Raji (cell line): ENCODE measurements around the gene TCP10L.

Source experiments
- POLR2A ChIP-seq: IDR thresholded peaks from 2 replicates; pipeline ENCODE4 v1.6.1; 2011; ENCODE audit warnings: low read depth, low read length, control low read depth; ENCODE audit not compliant: insufficient read depth

The TCP10L gene

GRCh38 chr21:32569261-32570230, 15.8 kb downstream of the TCP10L start:
- TF ChIP-seq POLR2A = no peak

DNA sequence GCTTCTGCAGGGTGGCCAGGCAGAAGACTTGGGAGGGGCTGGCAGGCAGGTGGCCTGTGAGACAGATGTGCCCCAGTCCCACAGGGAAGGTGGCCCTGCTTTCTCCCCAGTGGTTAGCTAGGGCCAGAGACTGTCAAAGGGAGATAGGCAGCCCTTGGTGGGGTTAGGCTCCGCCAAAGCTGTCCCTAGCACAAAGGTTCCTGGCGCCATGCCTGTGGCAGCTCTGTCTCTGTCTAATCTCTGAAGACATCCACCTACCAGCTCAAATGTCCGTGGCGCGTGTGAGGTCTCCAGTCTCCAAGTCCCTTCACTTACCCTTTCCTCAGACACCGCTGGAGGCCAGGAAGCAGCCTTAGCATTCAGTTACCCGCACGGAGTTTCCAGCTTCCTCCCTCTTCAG, 17.7 kb downstream of the TCP10L start:
- TF ChIP-seq POLR2A = no peak

DNA sequence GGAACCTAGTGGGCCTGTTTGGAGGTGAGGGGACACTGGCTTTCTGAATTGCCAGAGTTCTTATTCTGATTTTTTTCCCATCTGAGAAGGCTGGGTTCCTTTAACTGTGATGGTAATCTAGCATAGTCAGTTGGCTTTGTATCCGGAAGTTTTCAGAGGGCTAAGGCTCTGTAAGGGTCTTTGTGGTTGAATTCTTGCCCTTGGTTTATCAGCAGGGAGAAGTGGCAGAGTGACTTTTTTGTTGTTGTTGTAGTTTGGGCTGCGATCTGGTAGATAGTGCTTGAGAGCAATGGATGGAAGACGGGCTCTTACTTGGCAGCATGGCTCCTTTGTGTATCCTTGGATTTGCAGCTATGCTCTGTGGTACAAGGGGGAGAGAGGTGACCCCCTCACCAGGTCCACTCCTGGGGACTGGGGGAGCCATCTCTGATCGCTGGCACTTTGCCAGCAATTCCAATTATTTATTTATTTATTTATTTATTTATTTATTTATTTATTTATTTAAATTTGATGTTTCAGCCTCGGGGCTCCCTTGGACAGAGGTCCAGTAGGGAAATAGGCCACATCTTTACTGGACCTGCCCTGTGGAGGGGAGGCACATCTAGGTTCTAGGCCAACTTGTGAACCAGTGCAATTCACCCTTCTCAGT, 18.5 kb downstream of the TCP10L start:
- no peak for TF ChIP-seq POLR2A

DNA sequence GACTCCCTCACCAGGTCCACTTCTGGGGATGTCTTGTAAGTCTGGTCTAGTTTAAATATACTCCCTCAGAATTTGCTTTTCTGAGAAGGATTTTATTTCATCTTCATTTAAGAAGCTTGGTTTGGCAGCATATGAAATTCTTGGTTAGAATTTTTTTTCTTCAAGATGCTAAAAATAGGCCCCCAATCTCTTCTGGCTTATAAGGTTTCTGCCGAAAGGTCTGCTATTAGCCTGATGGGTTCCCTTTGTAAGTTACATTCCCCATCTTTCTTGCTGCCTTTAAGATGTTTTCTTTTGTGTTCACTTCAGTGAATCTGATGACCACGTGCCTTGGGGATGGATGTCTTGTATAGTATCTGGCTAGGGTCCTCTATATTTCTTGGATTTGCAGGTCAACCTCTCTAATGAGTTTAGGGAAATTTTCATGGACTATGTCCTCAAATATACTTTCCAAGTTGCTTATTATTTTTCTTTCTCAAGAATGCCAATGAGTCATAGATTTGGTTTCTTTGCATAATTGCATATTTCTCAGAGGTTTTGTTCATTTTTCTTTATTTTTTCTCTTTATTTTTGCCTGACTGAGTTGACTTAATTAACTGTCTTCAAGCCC, 19.4 kb downstream of the TCP10L start:
- no peak for TF ChIP-seq POLR2A

- TF ChIP-seq POLR2A = no peak
Measured at GRCh38 chr21:32562915-32563314, 22.4 kb downstream of the TCP10L start.

DNA sequence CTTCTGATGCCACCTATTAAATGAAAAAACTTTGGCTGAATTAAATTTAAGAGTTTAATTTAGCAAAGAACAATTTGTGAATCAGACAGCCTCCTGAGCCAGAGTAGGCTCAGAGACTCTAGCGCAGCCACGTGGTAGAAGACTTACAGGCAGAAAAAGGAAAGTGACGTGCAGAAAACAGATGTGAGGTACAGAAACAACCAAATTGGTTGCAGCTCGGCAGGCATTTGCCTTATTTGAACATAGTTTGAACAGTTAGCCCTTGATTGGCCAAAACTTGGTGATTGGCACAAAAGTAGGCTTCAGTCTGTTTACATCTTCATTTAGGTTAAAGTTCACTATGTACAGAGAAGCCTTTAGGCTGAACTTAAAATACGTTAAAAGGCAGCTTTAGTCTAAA, 22.9 kb downstream of the TCP10L start:
- no peak for TF ChIP-seq POLR2A

DNA sequence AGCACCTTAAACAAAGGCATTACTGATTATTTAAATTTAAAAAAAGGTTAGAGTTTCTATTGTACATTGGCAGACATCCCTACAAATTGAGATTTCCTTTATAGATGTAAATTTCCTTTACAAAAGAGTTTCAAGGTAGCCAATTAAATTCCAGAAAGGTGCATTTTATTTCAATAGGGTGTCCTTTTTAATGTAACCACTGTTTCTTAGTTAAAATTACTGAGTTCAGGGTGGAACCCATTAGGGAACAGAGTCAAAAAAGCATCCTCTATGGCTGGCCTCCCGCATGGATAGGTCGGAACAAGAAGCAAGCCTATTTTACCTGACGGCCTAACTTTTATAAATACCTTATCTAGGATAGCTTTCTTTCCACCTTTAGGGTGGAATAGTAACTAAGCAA, 24.4 kb downstream of the TCP10L start:
- no peak for TF ChIP-seq POLR2A

GRCh38 chr21:32559006-32559610, 26.2 kb downstream of the TCP10L start:
- no peak for TF ChIP-seq POLR2A

GRCh38 chr21:32558106-32558505, 27.2 kb downstream of the TCP10L start:
- TF ChIP-seq POLR2A = no peak

DNA sequence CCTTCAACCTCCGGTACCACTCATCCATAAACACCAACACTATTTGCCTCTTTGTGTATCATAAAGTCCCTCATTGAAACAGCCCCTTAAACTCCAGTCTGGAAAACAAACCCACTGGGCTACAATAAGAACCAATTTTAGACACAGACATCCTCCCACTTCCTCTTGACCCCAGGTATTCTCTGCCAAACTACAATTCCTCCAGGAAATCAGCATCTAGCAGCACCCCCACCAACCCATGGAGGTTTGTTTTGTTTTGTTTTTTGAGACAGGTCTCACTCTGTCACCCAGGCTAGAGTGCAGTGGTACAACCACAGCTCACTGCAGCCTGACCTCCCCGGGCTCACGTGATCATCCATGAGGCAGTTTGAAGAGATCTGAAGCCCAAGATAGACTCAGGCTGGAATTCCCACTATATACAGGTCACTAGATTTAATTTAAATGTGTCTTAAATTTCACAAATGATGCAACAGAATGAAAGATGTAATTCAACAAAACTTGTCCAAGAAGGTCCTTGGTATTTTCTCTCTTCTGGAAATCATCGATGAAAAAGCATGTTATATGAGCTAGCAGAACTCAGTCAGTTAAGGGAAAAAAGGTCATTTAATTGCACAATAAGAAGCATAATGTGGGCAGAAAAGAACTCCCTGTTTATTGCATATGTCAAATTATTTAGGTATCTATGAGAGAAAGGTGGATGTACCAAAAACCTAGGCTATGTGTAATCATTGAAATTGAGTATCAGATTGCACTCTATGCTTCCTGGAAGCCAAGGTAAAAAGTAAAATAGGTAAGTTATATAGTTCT, 30.3 kb downstream of the TCP10L start:
- no peak for TF ChIP-seq POLR2A

DNA sequence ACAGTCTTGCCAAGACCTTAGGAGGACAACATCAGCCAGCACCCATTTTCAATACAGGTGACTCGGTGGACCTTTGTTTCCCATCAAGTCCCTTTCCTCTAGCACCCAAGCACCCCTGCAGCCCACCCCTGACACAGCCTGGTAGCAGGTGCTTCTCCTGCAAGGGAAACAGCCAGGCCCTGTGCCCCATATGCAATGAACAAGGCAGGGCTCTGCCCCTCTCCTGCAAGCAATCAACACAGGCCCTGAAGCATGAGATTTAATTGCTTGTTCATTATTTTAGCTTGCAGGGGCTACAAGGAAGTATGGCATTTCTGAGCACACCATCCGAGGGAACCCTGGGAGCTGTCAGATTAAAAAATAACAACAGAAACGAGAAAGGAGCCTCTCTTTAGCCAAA, 35.4 kb downstream of the TCP10L start:
- no peak for TF ChIP-seq POLR2A

DNA sequence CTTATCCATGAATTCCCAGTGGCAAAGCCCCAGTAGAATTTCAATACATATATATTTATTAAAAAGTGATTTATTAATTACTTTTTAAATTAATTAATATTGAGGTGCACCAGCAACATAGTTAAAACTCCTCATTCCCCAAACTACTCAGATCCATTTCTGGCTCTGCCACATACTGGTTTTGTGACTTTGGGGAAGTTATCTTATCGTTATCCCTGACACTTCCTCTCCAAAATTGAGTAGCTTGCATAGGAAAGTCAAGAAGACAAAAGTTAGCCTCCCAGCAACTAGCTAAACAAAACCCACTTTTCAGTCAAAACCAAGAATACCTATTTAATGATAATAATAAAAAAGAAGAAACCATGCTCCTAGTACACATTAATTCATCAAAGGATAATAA, 35.9 kb downstream of the TCP10L start:
- TF ChIP-seq POLR2A = no peak

- no peak for TF ChIP-seq POLR2A
Measured at GRCh38 chr21:32548978-32549377, 36.3 kb downstream of the TCP10L start.

DNA sequence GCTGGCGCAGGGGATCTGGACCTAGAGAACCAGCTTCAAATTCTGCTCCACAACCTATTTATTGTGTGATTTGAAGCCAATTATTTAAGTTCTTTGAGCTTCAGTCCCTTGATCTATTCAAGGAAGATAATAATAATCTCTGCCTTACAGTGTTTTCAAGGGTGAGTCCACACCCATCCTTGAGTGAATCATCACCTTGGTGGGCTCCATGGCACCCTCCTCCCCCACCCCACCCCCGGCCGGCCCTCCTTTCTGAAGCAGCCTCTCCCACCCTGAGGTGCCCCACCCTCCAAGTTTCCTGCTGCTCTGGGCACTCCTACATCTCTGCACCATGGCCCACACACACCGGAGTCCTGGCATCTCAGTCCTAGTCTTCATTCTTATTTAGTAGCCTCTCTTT, 38.3 kb downstream of the TCP10L start:
- no peak for TF ChIP-seq POLR2A
